Brain microvascular endothelial cell (primary cell): ENCODE measurements around the gene DIABLO.

ENCODE experiments used
- DNase-seq: peaks from one replicate; pipeline ENCODE4 v3.0.0-alpha.2; 2020
- H3K27ac ChIP-seq: fragments of 250-450 bp; sonication (Bioruptor Pico); 2 replicates; pipeline ENCODE4 v1.5.1; 2020; ENCODE audit warnings: mild to moderate bottlenecking, moderate library complexity
- H3K27me3 ChIP-seq: fragments of 250-450 bp; sonication (Bioruptor Pico); replicated peaks from 2 replicates; pipeline ENCODE4 v1.5.1; 2020; ENCODE audit warnings: mild to moderate bottlenecking
- H3K36me3 ChIP-seq: fragments of 250-450 bp; sonication (Bioruptor Pico); replicated peaks from 2 replicates; pipeline ENCODE4 v1.5.1; 2020; ENCODE audit warnings: mild to moderate bottlenecking
- H3K4me3 ChIP-seq: 2 replicates; pipeline ENCODE4 v1.5.1; 2011; ENCODE audit warnings: low read depth, mild to moderate bottlenecking, control low read depth, low read length, moderate library complexity
- in situ Hi-C: cut with HindIII; loops from 2 replicates; pipeline ENCODE4 v1.10.0; 2017; ENCODE audit warnings: low sequenced_read_pairs, low pct_ligation_motif_present
- TF ChIP-seq, protein P1 (sequence below): IDR thresholded peaks from 2 replicates; pipeline ENCODE4 v1.5.1; 2011; ENCODE audit warnings: low read depth, mild to moderate bottlenecking, moderate library complexity, low read length, control low read depth, inconsistent platforms; ENCODE audit errors: missing control alignments

The DIABLO gene

DNA sequence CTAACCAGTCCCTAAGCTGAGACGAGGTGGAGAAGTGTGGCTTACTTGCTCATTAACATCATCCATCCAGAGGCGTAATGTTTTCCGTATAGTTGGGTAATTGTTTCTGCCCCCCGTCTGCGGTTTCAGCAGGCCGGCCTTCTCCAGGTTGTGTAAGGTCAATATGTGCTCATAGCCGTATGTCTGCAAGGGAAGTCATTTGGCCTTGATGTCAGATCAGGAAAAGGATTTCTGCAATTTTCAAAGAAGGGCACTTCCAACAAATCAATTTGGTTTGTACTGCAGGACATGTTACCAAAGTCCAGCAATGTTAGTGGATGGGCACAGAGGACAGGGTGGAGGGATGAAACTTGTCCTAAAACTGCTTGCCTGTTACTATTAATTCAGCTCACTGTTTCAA, 9.9 kb upstream of the DIABLO start:
- TF ChIP-seq, protein P1, sequence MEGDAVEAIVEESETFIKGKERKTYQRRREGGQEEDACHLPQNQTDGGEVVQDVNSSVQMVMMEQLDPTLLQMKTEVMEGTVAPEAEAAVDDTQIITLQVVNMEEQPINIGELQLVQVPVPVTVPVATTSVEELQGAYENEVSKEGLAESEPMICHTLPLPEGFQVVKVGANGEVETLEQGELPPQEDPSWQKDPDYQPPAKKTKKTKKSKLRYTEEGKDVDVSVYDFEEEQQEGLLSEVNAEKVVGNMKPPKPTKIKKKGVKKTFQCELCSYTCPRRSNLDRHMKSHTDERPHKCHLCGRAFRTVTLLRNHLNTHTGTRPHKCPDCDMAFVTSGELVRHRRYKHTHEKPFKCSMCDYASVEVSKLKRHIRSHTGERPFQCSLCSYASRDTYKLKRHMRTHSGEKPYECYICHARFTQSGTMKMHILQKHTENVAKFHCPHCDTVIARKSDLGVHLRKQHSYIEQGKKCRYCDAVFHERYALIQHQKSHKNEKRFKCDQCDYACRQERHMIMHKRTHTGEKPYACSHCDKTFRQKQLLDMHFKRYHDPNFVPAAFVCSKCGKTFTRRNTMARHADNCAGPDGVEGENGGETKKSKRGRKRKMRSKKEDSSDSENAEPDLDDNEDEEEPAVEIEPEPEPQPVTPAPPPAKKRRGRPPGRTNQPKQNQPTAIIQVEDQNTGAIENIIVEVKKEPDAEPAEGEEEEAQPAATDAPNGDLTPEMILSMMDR = no peak
- H3K36me3 ChIP-seq = peaks cover 14% of the 10 kb centered on the region
- DNase-seq = no peak
- H3K27ac ChIP-seq = no peak overlapping the region
- no peaks in the 10 kb centered on the region for H3K27me3 ChIP-seq
- in situ Hi-C loops = no loop called here
- H3K4me3 ChIP-seq = no peak overlapping the region

- Histone ChIP-seq H3K36me3 (peaks cover 12% of the 10 kb centered on the region), H3K27ac (no peak overlapping the region), H3K4me3 (no peak overlapping the region), H3K27me3 (no peaks in the 10 kb centered on the region)
- DNase-seq = no peak
- TF ChIP-seq, protein P1 = no peak
- in situ Hi-C loops = no loop called here
These were observed 6.8 kb upstream of the DIABLO start for GRCh38 chr12:122232691-122233090.

DNA sequence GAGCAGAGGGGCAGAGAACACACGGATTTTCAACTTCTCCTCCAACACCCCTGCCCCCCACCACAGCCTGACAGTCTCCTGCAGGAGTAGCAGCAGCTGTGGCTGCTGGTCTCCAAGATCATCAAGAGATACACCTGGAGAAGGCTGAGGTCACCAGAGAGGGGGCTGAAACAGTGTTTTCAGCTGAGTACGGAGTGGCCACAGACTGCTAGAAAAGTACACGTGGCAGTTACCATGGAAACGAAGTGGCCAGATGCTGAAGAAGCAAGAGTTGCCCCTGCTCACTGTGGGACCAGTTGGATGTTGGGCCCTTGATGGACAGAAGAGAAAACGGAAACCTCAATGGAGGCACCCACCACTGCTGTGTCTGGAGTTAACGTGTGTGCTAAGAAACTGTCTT, 4.9 kb upstream of the DIABLO start:
- peaks cover 8% of the 10 kb centered on the region for H3K36me3 ChIP-seq
- no peak for DNase-seq
- TF ChIP-seq, protein P1 = no peak
- no peaks in the 10 kb centered on the region for H3K27me3 ChIP-seq
- H3K4me3 ChIP-seq = no peak overlapping the region
- in situ Hi-C loops = no loop called here
- H3K27ac ChIP-seq = no peak overlapping the region

- Histone ChIP-seq H3K4me3 (no peak overlapping the region), H3K36me3 (no peaks in the 10 kb centered on the region), H3K27ac (no peak overlapping the region), H3K27me3 (no peaks in the 10 kb centered on the region)
- in situ Hi-C loops = no loop called here
- TF ChIP-seq, protein P1 = no peak
- no peak for DNase-seq
These were observed 2.2 kb upstream of the DIABLO start for GRCh38 chr12:122228092-122228491.

- no peak overlapping the region for H3K27ac ChIP-seq
- no peak for DNase-seq
- in situ Hi-C loops = no loop called here
These were observed 1.5 kb upstream of the DIABLO start for GRCh38 chr12:122227341-122227740.

More at GRCh38 chr12:122227341-122227740, 1.5 kb upstream of the DIABLO start:
- Histone ChIP-seq H3K27me3 (no peaks in the 10 kb centered on the region), H3K4me3 (no peak overlapping the region), H3K36me3 (no peaks in the 10 kb centered on the region)
- TF ChIP-seq, protein P1 = no peak
